Astrocyte (in vitro differentiated cells and primary cell): ENCODE data around the gene VEGFA.

Source experiments
- EZH2 ChIP-seq: IDR thresholded peaks from 2 replicates; pipeline ENCODE4 v1.6.1; 2012; ENCODE audit warnings: mild to moderate bottlenecking, low read length, inconsistent platforms; ENCODE audit not compliant: insufficient read depth
- TF ChIP-seq, protein P1 (sequence below): IDR thresholded peaks from 2 replicates; pipeline ENCODE4 v1.5.1; 2011; ENCODE audit warnings: low read depth, mild to moderate bottlenecking, inconsistent platforms, low read length, moderate library complexity; ENCODE audit not compliant: insufficient read depth

GRCh38 chr6:43826730-43827129 lies 56.7 kb downstream of the VEGFA start:
- TF ChIP-seq, protein P1, sequence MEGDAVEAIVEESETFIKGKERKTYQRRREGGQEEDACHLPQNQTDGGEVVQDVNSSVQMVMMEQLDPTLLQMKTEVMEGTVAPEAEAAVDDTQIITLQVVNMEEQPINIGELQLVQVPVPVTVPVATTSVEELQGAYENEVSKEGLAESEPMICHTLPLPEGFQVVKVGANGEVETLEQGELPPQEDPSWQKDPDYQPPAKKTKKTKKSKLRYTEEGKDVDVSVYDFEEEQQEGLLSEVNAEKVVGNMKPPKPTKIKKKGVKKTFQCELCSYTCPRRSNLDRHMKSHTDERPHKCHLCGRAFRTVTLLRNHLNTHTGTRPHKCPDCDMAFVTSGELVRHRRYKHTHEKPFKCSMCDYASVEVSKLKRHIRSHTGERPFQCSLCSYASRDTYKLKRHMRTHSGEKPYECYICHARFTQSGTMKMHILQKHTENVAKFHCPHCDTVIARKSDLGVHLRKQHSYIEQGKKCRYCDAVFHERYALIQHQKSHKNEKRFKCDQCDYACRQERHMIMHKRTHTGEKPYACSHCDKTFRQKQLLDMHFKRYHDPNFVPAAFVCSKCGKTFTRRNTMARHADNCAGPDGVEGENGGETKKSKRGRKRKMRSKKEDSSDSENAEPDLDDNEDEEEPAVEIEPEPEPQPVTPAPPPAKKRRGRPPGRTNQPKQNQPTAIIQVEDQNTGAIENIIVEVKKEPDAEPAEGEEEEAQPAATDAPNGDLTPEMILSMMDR: no peak
- no peak for TF ChIP-seq EZH2
